NCI-H524 (cell line): ENCODE results near the gene PLPPR1.
"Not testable (repeated sequence)": the region's sequence is repeated elsewhere in the genome, so short reads cannot be mapped to it uniquely, and the experiment has no call there.

Experiments used
- DNase-seq, 2 experiments: peaks; one replicate each; lab custom pipeline; 2025; lab: John Stamatoyannopoulos, UW

The PLPPR1 gene

GRCh38 chr9:101291043-101291442 lies 262.5 kb downstream of the PLPPR1 start:
- not testable (repeated sequence) for DNase-seq

DNA sequence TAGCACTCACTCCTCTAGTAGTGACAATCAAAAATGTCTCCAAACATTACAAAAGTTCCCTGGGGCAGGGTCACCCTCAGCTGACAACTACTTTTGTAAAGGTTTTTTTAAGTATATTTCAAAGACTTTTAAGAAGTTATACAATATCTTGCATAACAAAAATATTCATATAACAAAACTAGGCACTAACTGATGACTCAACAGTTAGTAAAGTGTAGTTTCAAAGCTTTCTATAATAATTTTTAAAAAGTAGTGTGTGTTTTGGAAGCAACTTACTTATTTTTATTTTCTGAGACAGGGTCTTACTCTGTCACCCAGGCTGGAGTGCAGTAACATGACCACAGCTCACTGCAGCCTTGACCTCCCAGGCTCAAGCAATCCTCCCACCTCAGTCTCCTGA lies 271.4 kb downstream of the PLPPR1 start:
- DNase-seq = no peak

GRCh38 chr9:101307051-101307450 lies 278.5 kb downstream of the PLPPR1 start:
- no peak for DNase-seq

GRCh38 chr9:101307524-101308213 lies 279.1 kb downstream of the PLPPR1 start:
- no peak for DNase-seq

- DNase-seq = no peak
Observed at GRCh38 chr9:101309139-101309538, 280.6 kb downstream of the PLPPR1 start.

DNA sequence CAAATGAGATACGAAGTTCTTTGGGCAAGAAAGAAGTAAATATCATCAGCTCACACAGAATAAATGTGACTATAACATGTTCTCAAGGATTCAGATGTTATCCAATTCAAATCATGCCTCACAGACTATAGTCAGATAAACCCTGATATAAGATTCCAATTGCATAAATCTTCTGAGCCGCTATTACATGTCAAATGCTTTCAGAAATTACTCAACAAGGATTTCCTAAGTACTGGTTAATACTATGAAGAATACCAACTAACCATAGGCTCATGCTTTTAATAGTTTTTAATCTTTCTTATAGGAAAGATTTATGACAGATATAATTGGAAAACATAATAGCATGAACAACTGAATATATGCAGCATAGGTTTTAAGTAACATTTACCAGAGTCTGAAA lies 282.7 kb downstream of the PLPPR1 start:
- DNase-seq = no peak

DNA sequence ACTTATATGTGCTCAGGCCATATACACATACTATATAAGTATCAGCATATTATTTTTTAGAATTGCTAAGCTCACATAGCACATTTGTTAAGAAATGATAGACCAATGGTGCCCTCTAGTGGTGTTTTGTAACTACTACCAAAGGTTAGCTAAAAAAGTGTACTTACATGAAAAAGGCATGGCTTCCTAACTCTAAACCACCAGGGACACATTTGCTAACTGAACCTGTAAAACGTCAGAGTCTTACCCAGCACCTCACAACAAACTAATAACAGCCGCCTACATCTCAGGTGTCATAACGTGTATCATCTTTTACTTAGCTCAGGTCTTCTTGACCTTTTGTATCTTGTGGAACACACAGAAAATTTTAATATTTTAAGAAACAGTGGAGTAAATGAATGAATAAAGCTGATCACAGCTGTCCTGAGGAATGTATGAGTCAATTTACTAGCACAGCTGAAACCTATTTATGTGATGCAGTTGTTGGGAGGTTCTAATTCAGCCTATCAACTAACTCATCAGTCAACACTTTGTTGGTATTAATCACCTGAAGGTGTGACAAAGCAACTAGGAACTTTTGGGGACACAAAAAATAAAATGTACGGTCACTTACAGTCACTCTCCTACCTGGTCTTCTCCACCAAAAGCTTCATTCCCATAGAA lies 283.4 kb downstream of the PLPPR1 start:
- peak; percentile 78 to 90 for DNase-seq

DNA sequence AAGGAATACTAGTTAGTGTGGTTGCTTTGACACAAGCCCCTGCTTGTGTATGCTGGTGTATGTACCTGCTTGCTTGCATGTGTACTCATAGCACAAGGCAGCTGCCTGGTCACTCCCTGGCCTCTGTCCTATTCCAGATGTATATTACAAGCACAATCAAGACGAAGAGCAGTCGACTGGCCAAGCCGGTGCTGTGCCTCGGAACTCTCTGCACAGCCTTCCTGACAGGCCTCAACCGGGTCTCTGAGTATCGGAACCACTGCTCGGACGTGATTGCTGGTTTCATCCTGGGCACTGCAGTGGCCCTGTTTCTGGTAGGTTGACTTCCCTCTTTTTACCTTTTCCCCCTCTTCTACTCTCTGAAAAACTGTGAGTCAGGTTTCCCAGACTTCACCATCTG lies 284.1 kb downstream of the PLPPR1 start:
- DNase-seq = no peak

DNA sequence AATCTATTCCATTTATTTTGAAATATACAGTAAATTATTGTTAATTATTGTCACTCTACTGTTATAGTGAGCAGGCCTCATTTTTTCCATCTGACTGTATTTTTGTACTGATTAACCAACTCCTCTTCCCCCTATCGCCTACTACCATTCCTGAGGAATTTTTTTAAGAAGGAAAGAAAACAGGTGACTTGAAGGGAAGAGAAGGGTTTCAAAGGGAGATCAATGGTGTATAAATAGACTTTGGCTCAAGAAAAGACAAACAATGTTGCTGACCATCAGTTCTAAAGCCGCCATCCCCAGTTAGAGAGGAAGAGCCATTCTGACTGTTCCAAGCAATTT lies 286.6 kb downstream of the PLPPR1 start:
- no peak for DNase-seq

- DNase-seq = no peak
Observed at GRCh38 chr9:101317735-101318134, 289.2 kb downstream of the PLPPR1 start.

GRCh38 chr9:101323129-101323528 lies 294.6 kb downstream of the PLPPR1 start:
- no peak for DNase-seq

- no peak for DNase-seq
Observed at GRCh38 chr9:101324245-101324804, 295.8 kb downstream of the PLPPR1 start.

DNA sequence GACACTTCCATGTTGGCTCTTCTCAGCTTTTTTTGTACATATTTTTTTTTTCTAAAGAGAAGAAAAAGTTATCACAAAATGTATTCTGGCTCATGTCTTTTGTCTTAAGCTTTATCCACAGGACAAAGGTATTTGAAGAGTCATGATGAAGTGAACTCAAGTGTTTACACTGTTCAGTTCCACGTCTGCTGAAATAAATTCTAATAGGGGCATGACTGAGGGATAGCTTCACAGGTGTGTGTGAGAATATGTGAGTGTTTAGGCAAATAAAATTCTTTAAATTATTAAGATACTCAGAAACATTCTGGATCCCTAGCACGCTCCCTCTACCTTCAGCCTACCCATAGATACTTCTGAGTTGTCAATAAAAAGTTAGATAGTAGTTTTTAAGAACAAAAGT lies 296.5 kb downstream of the PLPPR1 start:
- DNase-seq = no peak

- DNase-seq = no peak
Observed at GRCh38 chr9:101326035-101326434, 297.5 kb downstream of the PLPPR1 start.

- DNase-seq = no peak
Observed at GRCh38 chr9:101326501-101326900, 298.0 kb downstream of the PLPPR1 start.

DNA sequence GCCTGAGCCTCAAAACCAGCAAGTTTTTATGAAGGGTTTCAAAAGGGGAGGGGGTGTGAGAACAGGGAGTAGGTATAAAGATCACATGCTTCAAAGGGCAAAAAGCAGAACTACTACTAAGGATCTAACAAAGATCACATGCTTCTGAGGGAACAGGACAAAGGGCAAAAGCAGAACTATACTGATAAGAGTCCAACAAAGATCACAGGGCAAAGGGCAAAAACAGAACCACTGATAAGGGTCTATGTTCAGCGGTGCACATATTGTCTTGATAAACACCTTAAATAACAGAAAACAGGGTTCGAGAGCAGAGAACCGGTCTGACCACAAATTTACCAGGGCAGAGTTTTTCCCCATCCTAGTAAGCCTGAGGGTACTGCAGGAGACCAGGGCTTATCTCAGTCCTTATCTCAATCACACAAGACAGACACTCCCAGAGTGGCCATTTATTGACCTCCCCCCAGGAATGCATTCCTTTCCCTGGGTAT lies 298.9 kb downstream of the PLPPR1 start:
- DNase-seq = not testable (repeated sequence)

DNA sequence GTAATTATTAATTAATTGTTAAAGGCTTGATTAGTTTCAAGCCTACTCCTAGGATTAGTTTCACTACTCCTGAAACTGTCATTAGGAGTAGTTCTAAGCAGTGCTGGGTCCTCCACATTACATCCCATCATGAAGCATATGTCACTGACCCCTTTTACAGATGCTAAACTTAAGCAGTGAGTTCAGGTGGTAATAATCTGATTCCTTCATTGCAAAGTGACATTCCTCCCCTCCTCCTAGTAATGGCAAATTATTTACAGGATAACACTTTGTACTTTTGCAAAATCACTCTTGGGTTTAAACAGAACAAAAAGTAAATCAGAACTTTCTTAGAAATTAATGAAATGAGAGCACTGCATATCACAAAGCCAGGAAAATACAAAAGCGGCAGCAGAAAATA lies 303.8 kb downstream of the PLPPR1 start:
- DNase-seq = no peak

DNA sequence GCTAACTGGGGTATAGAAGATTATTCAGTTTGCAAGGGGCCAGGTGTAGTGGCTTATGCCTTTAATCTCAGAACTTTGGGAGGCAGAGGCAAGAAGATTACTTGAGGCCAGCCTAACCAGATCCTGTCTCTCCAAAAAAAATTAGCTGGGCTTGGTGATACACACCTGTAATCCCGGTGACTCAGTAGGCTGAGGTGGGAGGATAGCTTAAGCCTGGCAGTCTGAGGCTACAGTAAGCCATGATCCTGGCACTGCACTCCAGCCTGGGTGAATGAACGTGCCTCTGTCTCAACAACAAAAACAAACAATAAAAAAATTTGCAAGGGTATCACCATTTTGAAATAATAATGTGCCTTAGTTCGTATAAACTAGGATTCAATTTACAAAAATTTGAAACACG lies 305.0 kb downstream of the PLPPR1 start:
- no peak for DNase-seq

- DNase-seq = no peak
Observed at GRCh38 chr9:101333926-101334702, 305.6 kb downstream of the PLPPR1 start.

- DNase-seq = no peak
Observed at GRCh38 chr9:101336091-101336490, 307.6 kb downstream of the PLPPR1 start.

- DNase-seq = no peak
Observed at GRCh38 chr9:101337237-101337636, 308.7 kb downstream of the PLPPR1 start.

DNA sequence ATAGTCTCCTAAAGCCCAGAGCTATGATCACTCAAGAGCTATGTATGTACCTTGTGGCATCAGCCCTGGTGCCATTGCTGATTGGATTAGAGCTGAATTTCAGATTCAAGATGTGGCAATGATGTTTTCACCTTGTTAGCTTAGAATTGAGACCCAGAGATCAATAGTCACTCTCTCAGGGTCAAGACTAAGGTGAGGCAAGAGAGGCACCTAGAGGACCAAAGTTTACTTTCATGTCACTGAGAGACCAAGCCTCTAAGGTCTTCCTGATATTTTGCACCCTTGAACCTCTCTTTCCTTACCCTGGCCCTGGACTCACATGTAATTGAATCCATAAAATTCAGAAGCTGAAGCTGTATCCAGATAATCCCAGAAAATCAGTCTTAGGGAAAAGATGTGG lies 313.4 kb downstream of the PLPPR1 start:
- no peak for DNase-seq

- DNase-seq = no peak
Observed at GRCh38 chr9:101342595-101342994, 314.1 kb downstream of the PLPPR1 start.
